IMR-90 (cell line): ENCODE data around the gene TKTL2. TPM values are rescaled to one million over a fixed set of nuclear protein-coding genes. Genes with fewer than 3 reads are reported as not detected.

Experiments
- ATAC-seq: fragments of 200-7000 bp; cut with Tn5 transposase; 2 replicates; pipeline ENCODE4 v1.9.1; 2020; ENCODE audit warnings: low read depth, mild to moderate bottlenecking, moderate library complexity
- BruUV-seq: library from RNA; stranded (reverse); fragments of 400-500 nt; replicated peaks from 2 replicates; lab custom pipeline; 2021; lab: Mats Ljungman, UMichigan
- CTCF ChIA-PET: fragments of 300-600 bp; formaldehyde crosslinking; extraction: SDS; loops from one replicate; lab custom pipeline; 2021; ENCODE audit warnings: antibody characterized with exemption; lab: Yijun Ruan, JAX
- POLR2A ChIA-PET: fragments of 300-600 bp; sonication (Branson Sonifier 250); formaldehyde crosslinking; loops from one replicate; lab custom pipeline; 2022; ENCODE audit warnings: antibody characterized with exemption; ENCODE audit not compliant: unreplicated experiment; lab: Charles Lee
- DNase-seq: peaks from one replicate; pipeline ENCODE4 v3.0.0; 2013
- H2AFZ ChIP-seq: replicated peaks from 2 replicates; pipeline ENCODE3; 2013; ENCODE audit warnings: low read length, mild to moderate bottlenecking; ENCODE audit not compliant: poor library complexity
- H2AK5ac ChIP-seq: 2 replicates; pipeline ENCODE4 v1.6.1; 2013; ENCODE audit warnings: low read depth, low read length, inconsistent platforms
- H2AK9ac ChIP-seq: replicated peaks from 2 replicates; pipeline ENCODE3; 2013; ENCODE audit warnings: mild to moderate bottlenecking, low read depth, low read length, moderate library complexity; ENCODE audit not compliant: poor library complexity
- H2BK120ac ChIP-seq: 2 replicates; pipeline ENCODE4 v1.6.1; 2013; ENCODE audit warnings: low read depth, low read length, inconsistent platforms
- H2BK15ac ChIP-seq: 3 replicates; pipeline ENCODE4 v1.6.1; 2013; ENCODE audit warnings: low read depth, low read length, inconsistent platforms
- H2BK20ac ChIP-seq: 2 replicates; pipeline ENCODE4 v1.6.1; 2013; ENCODE audit warnings: low read depth, mild to moderate bottlenecking, inconsistent platforms, low read length, moderate library complexity
- H2BK5ac ChIP-seq: 2 replicates; pipeline ENCODE4 v1.6.1; 2013; ENCODE audit warnings: mild to moderate bottlenecking, low read depth, low read length, inconsistent platforms; ENCODE audit not compliant: poor library complexity, severe bottlenecking
- H3K14ac ChIP-seq: replicated peaks from 2 replicates; pipeline ENCODE4 v1.6.1; 2013; ENCODE audit warnings: low read depth, low read length, inconsistent platforms
- H3K18ac ChIP-seq: 2 replicates; pipeline ENCODE4 v1.6.1; 2013; ENCODE audit warnings: low read depth, low read length, control low read depth
- H3K23ac ChIP-seq: 2 replicates; pipeline ENCODE4 v1.6.1; 2013; ENCODE audit warnings: low read depth, low read length, inconsistent platforms
- H3K27ac ChIP-seq: 2 replicates; pipeline ENCODE4 v1.5.1; 2013; ENCODE audit warnings: mild to moderate bottlenecking, control low read depth, low read length; ENCODE audit not compliant: insufficient read depth
- H3K27me3 ChIP-seq: 2 replicates; pipeline ENCODE4 v1.6.1; 2013; ENCODE audit warnings: low read length; ENCODE audit not compliant: control insufficient read depth, insufficient read depth
- H3K36me3 ChIP-seq: 2 replicates; pipeline ENCODE4 v1.6.1; 2013; ENCODE audit warnings: low read length, mixed read lengths; ENCODE audit not compliant: control insufficient read depth, insufficient read depth
- H3K4ac ChIP-seq: 2 replicates; pipeline ENCODE4 v1.6.1; 2013; ENCODE audit warnings: low read depth, low read length, inconsistent platforms
- H3K4me1 ChIP-seq: 2 replicates; pipeline ENCODE4 v1.6.1; 2013; ENCODE audit warnings: low read length, mixed read lengths; ENCODE audit not compliant: control insufficient read depth, insufficient read depth
- H3K4me2 ChIP-seq: 2 replicates; pipeline ENCODE4 v1.6.1; 2013; ENCODE audit warnings: low read depth, mild to moderate bottlenecking, control low read depth, low read length, moderate library complexity
- H3K4me3 ChIP-seq: 2 replicates; pipeline ENCODE4 v1.5.1; 2013; ENCODE audit warnings: low read depth, mild to moderate bottlenecking, control low read depth, low read length, moderate library complexity; ENCODE audit not compliant: insufficient read depth
- H3K56ac ChIP-seq: 2 replicates; pipeline ENCODE4 v1.6.1; 2013; ENCODE audit warnings: low read length, inconsistent platforms; ENCODE audit not compliant: insufficient read depth; ENCODE audit errors: extremely low read depth
- H3K79me1 ChIP-seq, 2 experiments: 2 replicates each; pipeline ENCODE4 v1.6.1; 2013; ENCODE audit warnings: low read length in 2 of 2, inconsistent platforms in 1 of 2, low read depth in 1 of 2
- H3K9ac ChIP-seq: 2 replicates; pipeline ENCODE4 v1.6.1; 2013; ENCODE audit warnings: low read depth, low read length, control low read depth
- H3K9me1 ChIP-seq: 2 replicates; pipeline ENCODE4 v1.6.1; 2013; ENCODE audit warnings: low read length, inconsistent platforms; ENCODE audit not compliant: insufficient read depth
- H3K9me3 ChIP-seq: 2 replicates; pipeline ENCODE4 v1.6.1; 2013; ENCODE audit warnings: low read length; ENCODE audit not compliant: control insufficient read depth, insufficient read depth
- H4K20me1 ChIP-seq: 2 replicates; pipeline ENCODE4 v1.6.1; 2013; ENCODE audit warnings: low read length, inconsistent platforms; ENCODE audit not compliant: insufficient read depth
- H4K5ac ChIP-seq: 2 replicates; pipeline ENCODE4 v1.6.1; 2013; ENCODE audit warnings: mild to moderate bottlenecking, low read depth, low read length, control low read depth
- H4K8ac ChIP-seq, 2 experiments: 2 replicates each; pipeline ENCODE4 v1.6.1; 2013; ENCODE audit warnings: low read depth in 2 of 2, low read length in 2 of 2, control low read depth in 1 of 2, inconsistent platforms in 1 of 2
- H4K91ac ChIP-seq: 2 replicates; pipeline ENCODE4 v1.6.1; 2013; ENCODE audit warnings: low read depth, low read length, inconsistent platforms; ENCODE audit not compliant: insufficient read depth
- CHD1 ChIP-seq: IDR thresholded peaks from 2 replicates; pipeline ENCODE4 v1.6.1; 2012; ENCODE audit warnings: low read depth, low read length, improper control_type of control experiment
- FOS ChIP-seq: fragments of 150-350 bp; IDR thresholded peaks from 2 replicates; pipeline ENCODE4 v1.6.1; 2016; ENCODE audit warnings: low read depth, low read length
- MAFK ChIP-seq: IDR thresholded peaks from 2 replicates; pipeline ENCODE4 v1.6.1; 2012; ENCODE audit warnings: low read depth, low read length, improper control_type of control experiment
- MAZ ChIP-seq: IDR thresholded peaks from 2 replicates; pipeline ENCODE4 v1.6.1; 2012; ENCODE audit warnings: low read depth, mild to moderate bottlenecking, low read length, improper control_type of control experiment, moderate library complexity, borderline replicate concordance
- MXI1 ChIP-seq: IDR thresholded peaks from 2 replicates; pipeline ENCODE4 v1.6.1; 2012; ENCODE audit warnings: low read depth, mild to moderate bottlenecking, low read length, moderate library complexity, borderline replicate concordance
- NFE2L2 ChIP-seq: fragments of 150-350 bp; IDR thresholded peaks from 2 replicates; pipeline ENCODE4 v1.6.1; 2016; ENCODE audit warnings: low read depth, mild to moderate bottlenecking, low read length
- POLR2A ChIP-seq: IDR thresholded peaks from 2 replicates; pipeline ENCODE4 v1.6.1; 2012; ENCODE audit warnings: mild to moderate bottlenecking, low read depth, low read length
- RAD21 ChIP-seq: IDR thresholded peaks from 2 replicates; pipeline ENCODE4 v1.6.1; 2012; ENCODE audit warnings: low read length, improper control_type of control experiment
- RCOR1 ChIP-seq: IDR thresholded peaks from 2 replicates; pipeline ENCODE4 v1.6.1; 2012; ENCODE audit warnings: mild to moderate bottlenecking, low read length, improper control_type of control experiment; ENCODE audit not compliant: insufficient replicate concordance
- WGBS, 2 experiments: methylation state at CpG; one replicate each; pipeline versions ENCODE4 v1.1.5 to v1.1.7; 2013; ENCODE audit warnings: missing lambda C conversion rate in 2 of 2; ENCODE audit not compliant: insufficient read length in 1 of 2; ENCODE audit errors: extremely low coverage in 2 of 2; 5-methylcytosine and 5-hydroxymethylcytosine counted together
- dilution Hi-C: fragments of 300-500 bp; cut with HindIII; formaldehyde crosslinking; loops from one replicate; pipeline ENCODE4 v1.14.3; 2018; ENCODE audit warnings: low sequenced_read_pairs; ENCODE audit not compliant: unreplicated experiment
- in situ Hi-C: fragments of 300-500 bp; cut with MboI; formaldehyde crosslinking; loops from 3 replicates; pipeline ENCODE4 v1.14.3; 2019; ENCODE audit warnings: low sequenced_read_pairs, inconsistent platforms, mixed read lengths
- intact Hi-C: fragments of 100-400 bp; cut with micrococcal nuclease; formaldehyde crosslinking; loops from 2 replicates; pipeline ENCODE4 v1.10.0; 2022
- polyA plus RNA-seq, 3 experiments: library from polyadenylated mRNA; depleted of rRNA; stranded (reverse); fragments of >200 nt; gene quantifications; 2 replicates each; pipeline ENCODE4 v1.2.3, GENCODE V29; 2012; ENCODE audit warnings: low replicate concordance in 1 of 3
- total RNA-seq: library from RNA; depleted of rRNA; stranded (reverse); fragments of >200 nt; gene quantifications from 2 replicates; pipeline ENCODE4 v1.2.3, GENCODE V29; 2012
- TF ChIP-seq, protein P1 (sequence below): fragments of 150-350 bp; IDR thresholded peaks from 2 replicates; pipeline ENCODE4 v1.6.1; 2017; ENCODE audit warnings: mild to moderate bottlenecking, antibody characterized with exemption, low read length, low read depth
- TF ChIP-seq, protein P2 (sequence below): conservative IDR thresholded peaks from 2 replicates; pipeline ENCODE4 v1.5.1; 2012; ENCODE audit warnings: mild to moderate bottlenecking, low read depth, low read length, improper control_type of control experiment

The TKTL2 gene
- total and polyA plus RNA-seq, 2 of the 4 experiments (the other 2 are of a cell fraction), result not detected

DNA sequence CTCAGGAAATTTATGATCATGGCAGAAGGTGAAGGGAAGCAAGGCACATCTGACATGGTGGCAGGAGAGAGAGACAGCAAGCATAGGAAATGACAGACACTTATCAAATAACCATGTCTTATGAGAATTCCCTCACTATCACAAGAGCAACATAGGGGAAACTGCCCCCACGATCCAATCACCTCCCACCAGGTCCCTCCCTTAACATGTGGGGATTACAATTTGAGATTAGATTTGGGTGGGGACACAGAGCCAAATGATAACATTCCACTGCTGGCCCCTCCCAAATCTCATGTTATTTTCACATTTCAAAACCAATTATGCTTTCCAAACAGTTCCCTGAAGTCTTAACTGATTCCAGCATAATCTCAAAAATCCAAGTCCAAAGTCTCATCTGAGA lies 12.8 kb upstream of the TKTL2 start:
- Histone ChIP-seq H3K27ac (no peak overlapping the region), H4K91ac (no peak overlapping the region), H3K18ac (no peak overlapping the region), H3K27me3 (peaks cover 2% of the 10 kb centered on the region), H3K79me1 (no peaks in the 10 kb centered on the region), H3K9me1 (no peaks in the 10 kb centered on the region), H4K5ac (no peak overlapping the region), H3K23ac (no peak overlapping the region), H2AK5ac (no peak overlapping the region), H3K4me2 (no peak overlapping the region), H2BK5ac (no peak overlapping the region), H2BK20ac (no peak overlapping the region), H4K20me1 (no peaks in the 10 kb centered on the region), H2BK15ac (no peak overlapping the region), H3K4me3 (no peak overlapping the region), H3K56ac (no peak overlapping the region), H3K4me1 (no peaks in the 10 kb centered on the region), H2BK120ac (no peak overlapping the region), H3K36me3 (no peaks in the 10 kb centered on the region), H3K14ac (no peak overlapping the region), H3K9me3 (no peaks in the 10 kb centered on the region), H2AK9ac (no peak overlapping the region), H3K4ac (no peak overlapping the region), H2AFZ (no peak overlapping the region), H3K9ac (no peak overlapping the region), H4K8ac (no peak overlapping the region)
- TF ChIP-seq MAFK (no peak), NFE2L2 (no peak), MXI1 (no peak), MAZ (no peak), RCOR1 (no peak), POLR2A (no peak), CHD1 (no peak), RAD21 (no peak), FOS (no peak)
- TF ChIP-seq, protein P1, sequence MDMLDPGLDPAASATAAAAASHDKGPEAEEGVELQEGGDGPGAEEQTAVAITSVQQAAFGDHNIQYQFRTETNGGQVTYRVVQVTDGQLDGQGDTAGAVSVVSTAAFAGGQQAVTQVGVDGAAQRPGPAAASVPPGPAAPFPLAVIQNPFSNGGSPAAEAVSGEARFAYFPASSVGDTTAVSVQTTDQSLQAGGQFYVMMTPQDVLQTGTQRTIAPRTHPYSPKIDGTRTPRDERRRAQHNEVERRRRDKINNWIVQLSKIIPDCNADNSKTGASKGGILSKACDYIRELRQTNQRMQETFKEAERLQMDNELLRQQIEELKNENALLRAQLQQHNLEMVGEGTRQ, result no peak
- TF ChIP-seq, protein P2, sequence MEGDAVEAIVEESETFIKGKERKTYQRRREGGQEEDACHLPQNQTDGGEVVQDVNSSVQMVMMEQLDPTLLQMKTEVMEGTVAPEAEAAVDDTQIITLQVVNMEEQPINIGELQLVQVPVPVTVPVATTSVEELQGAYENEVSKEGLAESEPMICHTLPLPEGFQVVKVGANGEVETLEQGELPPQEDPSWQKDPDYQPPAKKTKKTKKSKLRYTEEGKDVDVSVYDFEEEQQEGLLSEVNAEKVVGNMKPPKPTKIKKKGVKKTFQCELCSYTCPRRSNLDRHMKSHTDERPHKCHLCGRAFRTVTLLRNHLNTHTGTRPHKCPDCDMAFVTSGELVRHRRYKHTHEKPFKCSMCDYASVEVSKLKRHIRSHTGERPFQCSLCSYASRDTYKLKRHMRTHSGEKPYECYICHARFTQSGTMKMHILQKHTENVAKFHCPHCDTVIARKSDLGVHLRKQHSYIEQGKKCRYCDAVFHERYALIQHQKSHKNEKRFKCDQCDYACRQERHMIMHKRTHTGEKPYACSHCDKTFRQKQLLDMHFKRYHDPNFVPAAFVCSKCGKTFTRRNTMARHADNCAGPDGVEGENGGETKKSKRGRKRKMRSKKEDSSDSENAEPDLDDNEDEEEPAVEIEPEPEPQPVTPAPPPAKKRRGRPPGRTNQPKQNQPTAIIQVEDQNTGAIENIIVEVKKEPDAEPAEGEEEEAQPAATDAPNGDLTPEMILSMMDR, result no peak
- DNase-seq (no peak), ATAC-seq (no peak)
- dilution Hi-C loops, result no loop called here
- intact Hi-C loops, result loop anchor here (5.0 kb wide), 1 partner anchor 1246 kb away; no protein-coding TSS in a partner anchor
- WGBS, 2 experiments, result no CpG with 5 or more reads among the region's 1 CpG
- in situ Hi-C loops, result no loop called here
- ChIA-PET POLR2A (no interaction called here), CTCF (interaction anchor here (0.9 to 1.3 kb wide), 3 partner anchors 11 to 61 kb away, joined by 4 to 5 read pairs (median 4); no protein-coding TSS in a partner anchor)
- BruUV-seq, result no TSS peak
